ENCODE results near the gene TPBGL. TPM values are rescaled to one million over a fixed set of nuclear protein-coding genes. Genes with fewer than 3 reads are reported as not detected.

Gene TPBGL
- polyA plus RNA-seq, 1 of the 3 experiments (the other 2 are of a cell fraction) = 0.03 TPM

GRCh38 chr11:75219869-75220268 is 20.7 kb upstream of the TPBGL start:
- TF ChIP-seq TAF1 (IDR thresholded peaks at IDR 0.05; ENCODE audit: borderline replicate concordance, low read depth, low read length) (no peak), YY1 (IDR thresholded peaks at IDR 0.05; ENCODE audit: low read depth) (no peak), FOSL2 (IDR thresholded peaks at IDR 0.05; ENCODE audit: borderline replicate concordance, low read depth) (no peak), TEAD4 (IDR thresholded peaks at IDR 0.05; ENCODE audit: borderline replicate concordance, insufficient read depth) (no peak), MEF2A (IDR thresholded peaks at IDR 0.05; ENCODE audit: borderline replicate concordance, low read depth) (no peak), TCF12 (IDR thresholded peaks at IDR 0.05) (no peak), PBX3 (IDR thresholded peaks at IDR 0.05) (no peak)
- no peaks in the 10 kb centered on the region for H3K79me2 ChIP-seq (ENCODE audit: insufficient read depth)
- no peak overlapping the region for H3K4me2 ChIP-seq
- H3K27ac ChIP-seq (ENCODE audit: low read depth in 2 of 2, low read length in 1 of 2) = no peak overlapping the region
- CTCF ChIA-PET = interaction anchor here (0.7 to 11.1 kb wide), 9 partner anchors 13 to 289 kb away, joined by 3 to 117 read pairs (median 3); partner anchors contain the start of gene TPBGL
- DNase-seq = no peak
- H2AFZ ChIP-seq (ENCODE audit: low read depth) = no peak overlapping the region
- no peak overlapping the region for H3K4me3 ChIP-seq (ENCODE audit: low read depth in 2 of 2, low read length in 1 of 2)
- no peaks in the 10 kb centered on the region for H3K9me2 ChIP-seq
- H4K20me1 ChIP-seq (ENCODE audit: insufficient read depth) = no peaks in the 10 kb centered on the region
- H3K9me3 ChIP-seq = no peaks in the 10 kb centered on the region
- POLR2A ChIA-PET = no interaction called here
- H3F3A ChIP-seq (replicated peaks; ENCODE audit: insufficient read depth) = no peaks in the 10 kb centered on the region
- H3K9ac ChIP-seq = no peak overlapping the region
- peaks cover 0 to 6% of the 10 kb centered on the region in 2 experiments; a peak in 2 of 4 replicates for H3K4me1 ChIP-seq (ENCODE audit: control insufficient read depth in 1 of 2, insufficient read depth in 2 of 2, low read depth in 1 of 2, low read length in 1 of 2)
- no peaks in the 10 kb centered on the region for H3K36me3 ChIP-seq (replicated peaks in 1 of 2; ENCODE audit: control insufficient read depth in 1 of 2, insufficient read depth in 2 of 2, low read length in 1 of 2)
- WGBS (ENCODE audit: low lambda C conversion rate) = 38% methylated on average over 2 of the region's 2 CpGs
- H3K27me3 ChIP-seq (ENCODE audit: insufficient read depth) = 0 out of 2 replicates have a peak, but pooled peaks cover 5% of the 10 kb centered on the region

GRCh38 chr11:75223954-75224643 is 16.5 kb upstream of the TPBGL start:
- Histone ChIP-seq H3F3A (replicated peaks; ENCODE audit: insufficient read depth) (no peaks in the 10 kb centered on the region), H3K9me3 (no peaks in the 10 kb centered on the region), H3K9ac (no peak overlapping the region), H3K4me2 (no peak overlapping the region), H3K9me2 (no peaks in the 10 kb centered on the region), H4K20me1 (ENCODE audit: insufficient read depth) (no peaks in the 10 kb centered on the region), H3K36me3 (replicated peaks in 1 of 2; ENCODE audit: control insufficient read depth in 1 of 2, insufficient read depth in 2 of 2, low read length in 1 of 2) (no peaks in the 10 kb centered on the region), H3K27ac (ENCODE audit: low read depth in 2 of 2, low read length in 1 of 2) (no peak overlapping the region), H3K79me2 (ENCODE audit: insufficient read depth) (no peaks in the 10 kb centered on the region), H3K4me3 (ENCODE audit: low read depth in 2 of 2, low read length in 1 of 2) (no peak overlapping the region), H2AFZ (ENCODE audit: low read depth) (no peak overlapping the region), H3K27me3 (ENCODE audit: insufficient read depth) (0 out of 2 replicates have a peak, but pooled peaks cover 5% of the 10 kb centered on the region), H3K4me1 (ENCODE audit: control insufficient read depth in 1 of 2, insufficient read depth in 2 of 2, low read depth in 1 of 2, low read length in 1 of 2) (peaks cover 0 to 2% of the 10 kb centered on the region in 2 experiments; a peak in 1 of 4 replicates)
- POLR2A ChIA-PET = interaction anchor here (0.6 to 1.6 kb wide), 3 partner anchors 10 to 204 kb away, joined by 3 to 4 read pairs (median 4); partner anchors contain the start of gene TPBGL
- DNase-seq = no peak
- TF ChIP-seq MEF2A (IDR thresholded peaks at IDR 0.05; ENCODE audit: borderline replicate concordance, low read depth) = no peak
- no peak for TF ChIP-seq CTCF (IDR thresholded peaks at IDR 0.05)
- no peak for TF ChIP-seq USF2 (IDR thresholded peaks at IDR 0.05; ENCODE audit: borderline replicate concordance, low read depth, low read length)
- no peak; the same call in 1 of the 2 replicates for TF ChIP-seq RAD21 (IDR thresholded peaks at IDR 0.05; ENCODE audit: low read length)
- no peak for TF ChIP-seq SMC3 (IDR thresholded peaks at IDR 0.05; ENCODE audit: low read depth, low read length)
- no peak for TF ChIP-seq YY1 (IDR thresholded peaks at IDR 0.05; ENCODE audit: low read depth)
- TF ChIP-seq CHD2 (IDR thresholded peaks at IDR 0.05; ENCODE audit: low read length, partially characterized antibody) = no peak
- no peak for TF ChIP-seq PBX3 (IDR thresholded peaks at IDR 0.05)
- TF ChIP-seq RFX5 (IDR thresholded peaks at IDR 0.05; ENCODE audit: low read length) = no peak
- no peak for TF ChIP-seq FOXM1 (IDR thresholded peaks at IDR 0.05; ENCODE audit: low read depth)
- TF ChIP-seq ELF1 (IDR thresholded peaks at IDR 0.05) = no peak
- TF ChIP-seq RXRA (IDR thresholded peaks at IDR 0.05; ENCODE audit: borderline replicate concordance, low read depth) = no peak
- no peak for TF ChIP-seq TCF12 (IDR thresholded peaks at IDR 0.05)
- no peak for TF ChIP-seq IRF3 (IDR thresholded peaks at IDR 0.05; ENCODE audit: low read depth, low read length)
- TF ChIP-seq NRF1 (IDR thresholded peaks at IDR 0.05; ENCODE audit: low read depth, low read length) = no peak
- 30% methylated on average over 5 of the region's 5 CpGs for WGBS (ENCODE audit: low lambda C conversion rate)
- CTCF ChIA-PET = interaction anchor here (1.3 to 11.1 kb wide), 13 partner anchors 10 to 201 kb away, joined by 4 to 117 read pairs (median 10); partner anchors contain the start of gene TPBGL
